ENCODE data around the gene PKNOX2.

DNA sequence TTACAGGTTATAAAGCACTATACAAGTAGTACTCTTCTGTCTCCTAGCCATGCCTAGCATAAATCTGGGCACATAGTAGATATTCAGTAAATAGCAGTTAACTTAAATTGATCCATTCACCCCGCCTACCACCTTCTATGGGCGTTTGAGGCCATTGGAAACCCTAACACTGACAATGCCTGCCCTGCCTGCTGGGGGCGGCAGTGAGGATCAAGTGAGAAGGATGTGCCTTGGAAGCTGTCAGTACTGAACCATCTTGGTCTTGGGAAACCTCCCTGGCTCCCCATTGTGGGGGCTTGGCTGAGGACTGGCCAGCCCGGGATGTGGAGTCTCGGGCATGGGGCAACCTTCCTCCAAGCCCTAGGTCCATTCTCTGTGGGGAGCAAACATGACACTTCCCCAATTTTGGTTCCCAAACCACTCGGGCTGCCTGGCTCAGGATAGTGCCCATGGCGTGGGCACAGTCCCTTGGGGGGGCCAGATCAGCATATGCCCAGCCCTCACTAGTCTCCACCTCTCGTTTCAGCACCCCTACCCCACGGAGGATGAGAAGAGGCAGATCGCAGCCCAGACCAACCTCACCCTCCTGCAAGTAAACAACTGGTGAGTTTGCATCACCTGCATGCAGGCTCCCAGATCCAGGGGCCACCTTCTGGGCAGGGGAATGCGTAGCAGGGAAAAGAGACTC is 264.1 kb downstream of the PKNOX2 start:
- no peak for TF ChIP-seq EZH2phosphoT487 (IDR thresholded peaks at IDR 0.05; ENCODE audit: borderline replicate concordance, low read depth, low read length)
- TF ChIP-seq, protein P1, sequence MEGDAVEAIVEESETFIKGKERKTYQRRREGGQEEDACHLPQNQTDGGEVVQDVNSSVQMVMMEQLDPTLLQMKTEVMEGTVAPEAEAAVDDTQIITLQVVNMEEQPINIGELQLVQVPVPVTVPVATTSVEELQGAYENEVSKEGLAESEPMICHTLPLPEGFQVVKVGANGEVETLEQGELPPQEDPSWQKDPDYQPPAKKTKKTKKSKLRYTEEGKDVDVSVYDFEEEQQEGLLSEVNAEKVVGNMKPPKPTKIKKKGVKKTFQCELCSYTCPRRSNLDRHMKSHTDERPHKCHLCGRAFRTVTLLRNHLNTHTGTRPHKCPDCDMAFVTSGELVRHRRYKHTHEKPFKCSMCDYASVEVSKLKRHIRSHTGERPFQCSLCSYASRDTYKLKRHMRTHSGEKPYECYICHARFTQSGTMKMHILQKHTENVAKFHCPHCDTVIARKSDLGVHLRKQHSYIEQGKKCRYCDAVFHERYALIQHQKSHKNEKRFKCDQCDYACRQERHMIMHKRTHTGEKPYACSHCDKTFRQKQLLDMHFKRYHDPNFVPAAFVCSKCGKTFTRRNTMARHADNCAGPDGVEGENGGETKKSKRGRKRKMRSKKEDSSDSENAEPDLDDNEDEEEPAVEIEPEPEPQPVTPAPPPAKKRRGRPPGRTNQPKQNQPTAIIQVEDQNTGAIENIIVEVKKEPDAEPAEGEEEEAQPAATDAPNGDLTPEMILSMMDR (conservative IDR thresholded peaks at IDR 0.05; ENCODE audit: low read length): no peak

Measured in OCI-LY7 (cell line).